ENCODE measurements around the gene TSEN34. TPM values are rescaled to one million over a fixed set of nuclear protein-coding genes. Genes with fewer than 3 reads are reported as not detected.
A peak's percentile ranks its signal among the peaks of the same experiment; 100 is the strongest.
"Not testable (repeated sequence)": the region's sequence is repeated elsewhere in the genome, so short reads cannot be mapped to it uniquely, and the experiment has no call there.

Gene TSEN34
- total and polyA plus RNA-seq, 12 donors: 21.5 to 201 (median 88.7) TPM

DNA sequence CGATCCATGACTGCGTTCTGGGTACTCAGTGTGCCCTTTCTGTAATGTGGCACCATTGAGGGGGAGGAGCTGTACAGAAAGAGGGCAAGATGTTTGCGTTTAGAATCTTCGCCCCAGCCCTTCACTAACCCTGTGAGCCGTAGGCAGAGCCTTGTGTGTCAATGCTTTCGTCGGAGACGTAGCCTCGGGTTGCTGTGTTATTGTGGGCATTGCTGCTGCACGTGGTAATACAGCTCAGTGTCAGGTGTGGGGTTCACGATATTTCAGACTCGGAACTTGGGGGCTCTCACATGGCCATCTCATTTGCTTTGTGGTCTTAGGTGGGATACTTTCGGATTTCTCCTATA, 15.7 kb downstream of the TSEN34 start:
- H3K36me3 ChIP-seq (replicated peaks in 1 of 2): peaks cover 0 to 65% of the 10 kb centered on the region in 2 donors
- no peaks in the 10 kb centered on the region for H3K9me3 ChIP-seq (replicated peaks in 1 of 3)
- no peaks in the 10 kb centered on the region for H3K27me3 ChIP-seq
- 79 to 88% (median 82%) methylated on average over 11 to 13 of the region's 13 CpGs for WGBS, 4 donors
- intact Hi-C loops (cut with DNase I): no loop called here
- peak overlapping the region; percentile 76 to 100 (median 90) for H3K27ac ChIP-seq
- H3K4me1 ChIP-seq (replicated peaks in 1 of 2): peaks cover 57 to 88% of the 10 kb centered on the region in 2 donors
- no peak overlapping the region for H3K4me3 ChIP-seq
- no peak for DNase-seq
- TF ChIP-seq POLR2A (IDR thresholded peaks at IDR 0.05): no peak
- TF ChIP-seq, protein P1, sequence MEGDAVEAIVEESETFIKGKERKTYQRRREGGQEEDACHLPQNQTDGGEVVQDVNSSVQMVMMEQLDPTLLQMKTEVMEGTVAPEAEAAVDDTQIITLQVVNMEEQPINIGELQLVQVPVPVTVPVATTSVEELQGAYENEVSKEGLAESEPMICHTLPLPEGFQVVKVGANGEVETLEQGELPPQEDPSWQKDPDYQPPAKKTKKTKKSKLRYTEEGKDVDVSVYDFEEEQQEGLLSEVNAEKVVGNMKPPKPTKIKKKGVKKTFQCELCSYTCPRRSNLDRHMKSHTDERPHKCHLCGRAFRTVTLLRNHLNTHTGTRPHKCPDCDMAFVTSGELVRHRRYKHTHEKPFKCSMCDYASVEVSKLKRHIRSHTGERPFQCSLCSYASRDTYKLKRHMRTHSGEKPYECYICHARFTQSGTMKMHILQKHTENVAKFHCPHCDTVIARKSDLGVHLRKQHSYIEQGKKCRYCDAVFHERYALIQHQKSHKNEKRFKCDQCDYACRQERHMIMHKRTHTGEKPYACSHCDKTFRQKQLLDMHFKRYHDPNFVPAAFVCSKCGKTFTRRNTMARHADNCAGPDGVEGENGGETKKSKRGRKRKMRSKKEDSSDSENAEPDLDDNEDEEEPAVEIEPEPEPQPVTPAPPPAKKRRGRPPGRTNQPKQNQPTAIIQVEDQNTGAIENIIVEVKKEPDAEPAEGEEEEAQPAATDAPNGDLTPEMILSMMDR (IDR thresholded peaks at IDR 0.05): no peak

DNA sequence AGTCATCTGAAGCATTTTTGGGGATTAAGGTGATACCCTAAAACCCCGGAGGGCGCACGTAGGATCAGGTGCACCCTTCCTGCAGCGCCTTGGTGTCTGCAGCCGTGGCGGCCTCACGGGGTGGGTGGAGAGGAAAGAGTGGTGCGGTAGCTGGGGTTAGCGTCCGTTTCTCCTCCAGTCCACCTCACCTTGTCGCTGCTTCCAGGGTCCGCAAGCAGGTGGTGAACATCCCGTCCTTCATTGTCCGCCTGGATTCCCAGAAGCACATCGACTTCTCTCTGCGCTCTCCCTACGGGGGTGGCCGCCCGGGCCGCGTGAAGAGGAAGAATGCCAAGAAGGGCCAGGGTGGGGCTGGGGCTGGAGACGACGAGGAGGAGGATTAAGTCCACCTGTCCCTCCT, 16.1 kb downstream of the TSEN34 start:
- peaks cover 0 to 62% of the 10 kb centered on the region in 2 donors for H3K36me3 ChIP-seq (replicated peaks in 1 of 2)
- H3K4me3 ChIP-seq; H3K27me3 ChIP-seq; intact Hi-C loops (cut with DNase I); H3K9me3 ChIP-seq (replicated peaks in 1 of 3): not testable (repeated sequence)
- H3K27ac ChIP-seq: peak overlapping the region; percentile 76 to 100 (median 90)
- WGBS, 4 donors: 74 to 85% (median 78%) methylated on average over 23 of the region's 23 CpGs
- peak in 1 of 7 donors; percentile 43 for DNase-seq
- peaks cover 53 to 84% of the 10 kb centered on the region in 2 donors for H3K4me1 ChIP-seq (replicated peaks in 1 of 2)

DNA sequence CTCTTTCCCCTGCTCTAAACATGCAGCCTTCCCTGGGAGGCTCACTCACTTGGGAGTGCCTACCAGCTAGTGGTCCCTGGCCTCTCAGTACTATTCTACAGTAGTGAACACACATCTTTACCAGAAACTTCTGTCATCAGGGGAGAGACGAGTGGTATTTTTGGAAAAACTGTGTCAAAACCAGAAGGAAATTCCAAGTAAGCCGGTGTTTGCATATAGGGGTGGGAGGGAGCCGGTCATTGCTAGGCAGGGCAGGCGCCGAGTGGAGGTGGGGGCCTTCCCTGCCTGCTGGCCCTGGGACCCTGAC, 16.5 kb downstream of the TSEN34 start:
- peaks cover 48 to 80% of the 10 kb centered on the region in 2 donors for H3K4me1 ChIP-seq (replicated peaks in 1 of 2)
- no peak for DNase-seq
- intact Hi-C loops (cut with DNase I): no loop called here
- no peak overlapping the region for H3K4me3 ChIP-seq
- peaks cover 0 to 57% of the 10 kb centered on the region in 2 donors for H3K36me3 ChIP-seq (replicated peaks in 1 of 2)
- H3K27me3 ChIP-seq: no peaks in the 10 kb centered on the region
- H3K27ac ChIP-seq: peak overlapping the region; percentile 76 to 100 (median 90)
- H3K9me3 ChIP-seq (replicated peaks in 1 of 3): no peaks in the 10 kb centered on the region
- TF ChIP-seq POLR2A (IDR thresholded peaks at IDR 0.05): no peak
- 48 to 64% (median 53%) methylated on average over 5 of the region's 5 CpGs for WGBS, 4 donors

GRCh38 chr19:54207983-54208783, 17.1 kb downstream of the TSEN34 start:
- intact Hi-C loops (cut with DNase I): no loop called here
- 40 to 51% (median 47%) methylated on average over 14 to 18 of the region's 18 CpGs for WGBS, 4 donors
- H3K4me3 ChIP-seq: no peak overlapping the region
- peak; percentile 32 to 60 for TF ChIP-seq POLR2A (IDR thresholded peaks at IDR 0.05)
- TF ChIP-seq, protein P1 (IDR thresholded peaks at IDR 0.05): no peak
- H3K9me3 ChIP-seq (replicated peaks in 1 of 3): no peaks in the 10 kb centered on the region
- H3K27ac ChIP-seq: peak overlapping the region; percentile 84 to 100 (median 95)
- DNase-seq: peak; percentile 71 to 99 (median 95)
- H3K4me1 ChIP-seq (replicated peaks in 1 of 2): peaks cover 43 to 74% of the 10 kb centered on the region in 2 donors
- peaks cover 0 to 52% of the 10 kb centered on the region in 2 donors for H3K36me3 ChIP-seq (replicated peaks in 1 of 2)
- H3K27me3 ChIP-seq: no peaks in the 10 kb centered on the region

DNA sequence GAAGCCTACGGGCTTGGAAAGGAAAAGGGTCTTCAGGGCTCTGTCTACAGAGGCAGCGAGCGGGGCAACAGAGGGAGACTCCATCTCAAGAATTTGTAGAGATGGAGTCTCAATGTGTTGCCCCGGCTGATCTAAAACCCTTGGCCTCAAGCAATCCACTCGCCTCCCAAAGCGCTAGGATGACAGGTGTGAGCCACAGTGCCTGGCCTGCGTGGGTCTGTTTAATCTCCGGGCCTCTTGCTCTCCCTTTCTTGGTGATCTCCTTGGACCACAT, 17.6 kb downstream of the TSEN34 start:
- no peak overlapping the region for H3K4me3 ChIP-seq
- TF ChIP-seq, protein P1 (IDR thresholded peaks at IDR 0.05): no peak
- no peak for TF ChIP-seq POLR2A (IDR thresholded peaks at IDR 0.05)
- no peaks in the 10 kb centered on the region for H3K27me3 ChIP-seq
- intact Hi-C loops (cut with DNase I): no loop called here
- no peak for DNase-seq
- peaks cover 0 to 46% of the 10 kb centered on the region in 2 donors for H3K36me3 ChIP-seq (replicated peaks in 1 of 2)
- peak overlapping the region; percentile 82 to 100 (median 95) for H3K27ac ChIP-seq
- 78 to 90% (median 84%) methylated on average over 7 to 8 of the region's 8 CpGs for WGBS, 4 donors
- H3K4me1 ChIP-seq (replicated peaks in 1 of 2): peaks cover 41 to 69% of the 10 kb centered on the region in 2 donors
- H3K9me3 ChIP-seq (replicated peaks in 1 of 3): no peaks in the 10 kb centered on the region

Measured in adrenal gland (tissue), 12 donors.